HepG2 (cell line): ENCODE results near the gene TAB2. TPM values are rescaled to one million over a fixed set of nuclear protein-coding genes. Genes with fewer than 3 reads are reported as not detected.
A peak's percentile ranks its signal among the peaks of the same experiment; 100 is the strongest.

Experiments
- ATAC-seq: fragments of 200-7000 bp; cut with Tn5 transposase; 3 replicates; pipeline ENCODE4 v1.9.1; 2020; ENCODE audit warnings: mild to moderate bottlenecking, moderate library complexity
- BruUV-seq: library from RNA; stranded (reverse); fragments of 400-500 nt; replicated peaks from 2 replicates; lab custom pipeline; 2021; lab: Mats Ljungman, UMichigan
- CTCF ChIA-PET: fragments of 300-600 bp; formaldehyde crosslinking; extraction: SDS; loops from one replicate; lab custom pipeline; 2021; ENCODE audit warnings: low total read pairs, inconsistent platforms, low intra/inter-chr PET ratio; lab: Yijun Ruan, JAX
- POLR2A ChIA-PET: fragments of 350-600 bp; sonication (Branson Sonifier 250); formaldehyde crosslinking; loops from one replicate; lab custom pipeline; 2020; ENCODE audit warnings: antibody characterized with exemption, inconsistent platforms; lab: Yijun Ruan, JAX
- DNase-seq: peaks from one replicate; pipeline ENCODE4 v3.0.0-alpha.2; 2015; ENCODE audit warnings: low spot score
- FAIRE-seq: peaks from 3 replicates; lab custom pipeline; 2011; peaks lifted over from hg19 to GRCh38; lab: Jason Lieb, UNC
- H2AFZ ChIP-seq: one replicate; pipeline ENCODE4 v1.6.1; 2011; ENCODE audit warnings: low read length, inconsistent platforms
- H3K27ac ChIP-seq: fragments of 300-600 bp; 3 replicates; pipeline ENCODE4 v1.8.0; 2011; ENCODE audit warnings: mixed run types, mild to moderate bottlenecking, mixed read lengths, low read length, inconsistent platforms; ENCODE audit not compliant: insufficient read depth; ENCODE audit errors: extremely low read length
- H3K27me3 ChIP-seq, 2 experiments: fragments of 200-600 bp in 1 of 2; 2 replicates in 1 of 2; 3 replicates in 1 of 2; pipeline versions ENCODE4 v1.6.0 to v1.8.0; 2011; ENCODE audit warnings: low read length in 2 of 2, mild to moderate bottlenecking in 2 of 2, moderate library complexity in 2 of 2, inconsistent platforms in 1 of 2; ENCODE audit not compliant: insufficient read depth in 2 of 2, control insufficient read depth in 1 of 2
- H3K36me3 ChIP-seq, 2 experiments: fragments of 200-600 bp in 1 of 2; replicated peaks in 1 of 2; 2 replicates in 1 of 2; 3 replicates in 1 of 2; pipeline versions ENCODE4 v1.5.1 to v1.8.0; 2011; ENCODE audit warnings: low read length in 2 of 2, inconsistent platforms in 1 of 2; ENCODE audit not compliant: insufficient read depth in 2 of 2, control insufficient read depth in 1 of 2
- H3K4me1 ChIP-seq: 2 replicates; pipeline ENCODE4 v1.5.1; 2012; ENCODE audit warnings: low read length, inconsistent platforms; ENCODE audit not compliant: insufficient read depth
- H3K4me2 ChIP-seq: 2 replicates; pipeline ENCODE4 v1.6.0; 2011; ENCODE audit warnings: low read depth, low read length, inconsistent platforms
- H3K4me3 ChIP-seq, 3 experiments: fragments of 200-600 bp in 1 of 3; sonication (generic), shearing (Covaris generic) in 1 of 3; replicated peaks in 1 of 3; 2 replicates each; pipeline ENCODE4 v1.5.1; 2011 to 2016; ENCODE audit warnings: low read length in 3 of 3, inconsistent platforms in 2 of 3, low read depth in 2 of 3, mild to moderate bottlenecking in 2 of 3, control low read depth in 1 of 3, mixed read lengths in 1 of 3; ENCODE audit not compliant: insufficient read depth in 1 of 3
- H3K79me2 ChIP-seq: one replicate; pipeline ENCODE4 v1.6.1; 2011; ENCODE audit warnings: low read length, inconsistent platforms; ENCODE audit not compliant: insufficient read depth
- H3K9ac ChIP-seq: 2 replicates; pipeline ENCODE4 v1.6.0; 2011; ENCODE audit warnings: mild to moderate bottlenecking, low read depth, low read length, inconsistent platforms; ENCODE audit not compliant: insufficient read depth
- H3K9me3 ChIP-seq: 2 replicates; pipeline ENCODE4 v1.5.1; 2012; ENCODE audit warnings: mild to moderate bottlenecking, low read length
- H4K20me1 ChIP-seq: 2 replicates; pipeline ENCODE4 v1.6.0; 2011; ENCODE audit warnings: inconsistent platforms, mild to moderate bottlenecking, low read length, moderate library complexity; ENCODE audit not compliant: insufficient read depth
- ATF7 ChIP-seq, 2 experiments: fragments of 450-650 bp in 1 of 2; sonication (generic) in 1 of 2; formaldehyde crosslinking in 1 of 2; IDR thresholded peaks; 2 replicates each; pipeline versions ENCODE4 v1.4.0 to v1.6.1; 2016 to 2020; ENCODE audit warnings: antibody characterized with exemption in 1 of 2, mild to moderate bottlenecking in 1 of 2, missing genetic modification reagents in 1 of 2
- HNRNPUL1 ChIP-seq: fragments of 200-400 bp; formaldehyde crosslinking; IDR thresholded peaks from 2 replicates; pipeline ENCODE4 v1.6.1; 2017; ENCODE audit warnings: low read depth, mild to moderate bottlenecking, low read length, moderate library complexity
- IRX3 ChIP-seq: sonication (generic); formaldehyde crosslinking; IDR thresholded peaks from 2 replicates; pipeline ENCODE4 v1.8.1; 2023; ENCODE audit warnings: mild to moderate bottlenecking, low read depth, missing genetic modification reagents, borderline replicate concordance
- LCORL ChIP-seq, 2 experiments: fragments of 450-650 bp in 1 of 2; sonication (generic) in 1 of 2; formaldehyde crosslinking in 1 of 2; IDR thresholded peaks; 2 replicates each; pipeline versions ENCODE4 v1.5.0 to v1.6.1; 2017 to 2020; ENCODE audit warnings: antibody characterized with exemption in 1 of 2, missing genetic modification reagents in 1 of 2
- NFKBIZ ChIP-seq: IDR thresholded peaks from 2 replicates; pipeline ENCODE4 v1.6.1; 2018; ENCODE audit warnings: missing genetic modification reagents, missing compliant biosample characterization
- PRDM15 ChIP-seq: sonication (generic); formaldehyde crosslinking; IDR thresholded peaks from 2 replicates; pipeline ENCODE4 v1.4.0; 2020; ENCODE audit warnings: missing genetic modification reagents
- SAP130 ChIP-seq: IDR thresholded peaks from 2 replicates; pipeline ENCODE4 v1.6.1; 2016; ENCODE audit warnings: low read depth
- ZHX2 ChIP-seq, 2 experiments: sonication (generic) in 1 of 2; formaldehyde crosslinking in 1 of 2; IDR thresholded peaks; 2 replicates each; pipeline versions ENCODE4 v1.6.1 to v1.9.0; 2014 to 2022; ENCODE audit warnings: antibody characterized with exemption in 1 of 2, borderline replicate concordance in 1 of 2, inconsistent platforms in 1 of 2, low read depth in 1 of 2, missing genetic modification reagents in 1 of 2
- ZNF7 ChIP-seq: IDR thresholded peaks from 2 replicates; pipeline ENCODE4 v1.6.1; 2016; ENCODE audit warnings: missing biosample characterization, missing genetic modification reagents
- WGBS: methylation state at CpG from one replicate; pipeline ENCODE4 v1.1.6; 2017; ENCODE audit warnings: low lambda C conversion rate; 5-methylcytosine and 5-hydroxymethylcytosine counted together
- in situ Hi-C: cut with HindIII; loops from 2 replicates; pipeline ENCODE4 v1.10.0; 2017; ENCODE audit warnings: low pct_unique_long_range_greater_than_20kb; ENCODE audit not compliant: extremely low pct_ligation_motif_present
- intact Hi-C: fragments of 100-400 bp; cut with micrococcal nuclease; formaldehyde crosslinking; loops from one replicate; pipeline ENCODE4 v1.10.0; 2022; ENCODE audit not compliant: unreplicated experiment
- polyA plus RNA-seq, 8 experiments: library from polyadenylated mRNA; depleted of rRNA in 3 of 8; stranded (reverse) in 7 of 8; unstranded in 1 of 8; fragments of >200 nt; fragmentation: Illumina TruSeq in 4 of 8; extraction: Trizol in 4 of 8; gene quantifications; 2 replicates each; pipeline versions ENCODE4 v1.2.1 to v1.2.3, GENCODE V29; 2011 to 2016; ENCODE audit warnings: low read depth in 4 of 8, missing spikeins in 1 of 8, mixed read lengths in 1 of 8; ENCODE audit not compliant: insufficient read depth in 1 of 8
- total RNA-seq, 5 experiments: library from RNA; depleted of rRNA; stranded (reverse); fragments of >200 nt; fragmentation: Illumina TruSeq; extraction: Trizol; gene quantifications; 2 replicates each; pipeline ENCODE4 v1.2.3, GENCODE V29; 2016; ENCODE audit warnings: low read depth in 1 of 5

Gene TAB2
- total and polyA plus RNA-seq, 2 of the 13 experiments (the other 11 are each of a cell fraction or from before 2014, with no cell fraction given) = 23.7 to 50.2 TPM

DNA sequence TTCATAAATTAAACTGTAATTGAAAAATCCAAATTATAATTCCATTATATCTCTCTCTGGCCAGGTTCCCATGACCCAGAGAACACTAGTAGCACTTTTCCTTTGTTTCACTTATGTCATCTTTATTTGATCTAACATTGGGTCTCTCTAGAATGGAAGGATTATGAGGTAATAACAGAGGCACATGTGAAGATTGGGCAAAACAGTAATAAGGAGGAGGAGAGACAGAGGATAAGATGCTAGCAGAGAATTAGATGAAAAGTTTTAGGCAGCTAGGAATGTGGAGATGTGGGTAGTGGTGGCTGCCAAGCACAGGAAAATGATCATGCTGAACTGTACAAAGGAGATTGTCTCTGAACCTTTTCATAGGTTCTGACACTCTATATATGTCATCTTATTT, 3.3 kb downstream of the TAB2 start:
- no peak overlapping the region for H3K4me3 ChIP-seq
- in situ Hi-C loops = no loop called here
- CTCF ChIA-PET = no interaction called here

GRCh38 chr6:149323353-149323752, 5.8 kb downstream of the TAB2 start:
- peaks cover 0 to 6% of the 10 kb centered on the region in 2 experiments; a peak in 1 of 5 replicates for H3K36me3 ChIP-seq
- in situ Hi-C loops = no loop called here
- no peak for FAIRE-seq
- CTCF ChIA-PET = no interaction called here
- H3K4me2 ChIP-seq = no peak overlapping the region
- no peaks in the 10 kb centered on the region for H3K27me3 ChIP-seq
- peaks cover 98% of the 10 kb centered on the region for H3K79me2 ChIP-seq
- no peak for DNase-seq
- H2AFZ ChIP-seq = no peak overlapping the region
- ATAC-seq = no peak
- H3K9ac ChIP-seq = no peak overlapping the region
- 85% methylated on average over 2 of the region's 2 CpGs for WGBS
- no peaks in the 10 kb centered on the region for H3K9me3 ChIP-seq
- no peak overlapping the region for H3K27ac ChIP-seq
- POLR2A ChIA-PET = no interaction called here
- peaks cover 61% of the 10 kb centered on the region for H3K4me1 ChIP-seq
- no peak overlapping the region for H3K4me3 ChIP-seq
- H4K20me1 ChIP-seq = peaks cover 79% of the 10 kb centered on the region
- BruUV-seq = no TSS peak
- intact Hi-C loops = no loop called here
- TF ChIP-seq NFKBIZ = no peak
- no peak for TF ChIP-seq ZNF7
- no peak for TF ChIP-seq HNRNPUL1
- TF ChIP-seq LCORL (IDR thresholded peaks at IDR 0.05) = no peak
- TF ChIP-seq LCORL (CRISPR knock-in tag; IDR thresholded peaks at IDR 0.05) = no peak
- no peak for TF ChIP-seq ZHX2 (IDR thresholded peaks at IDR 0.05; ENCODE audit: low read depth)
- no peak for TF ChIP-seq ZHX2 (CRISPR knock-in tag; IDR thresholded peaks at IDR 0.05; ENCODE audit: borderline replicate concordance)
- no peak for TF ChIP-seq PRDM15 (CRISPR knock-in tag)

More for the DNA sequence above, 3.3 kb downstream of the TAB2 start:
- Histone ChIP-seq H3K4me1 (peaks cover 42% of the 10 kb centered on the region), H2AFZ (no peak overlapping the region), H3K9me3 (no peaks in the 10 kb centered on the region), H3K27ac (no peak overlapping the region), H4K20me1 (peaks cover 65% of the 10 kb centered on the region), H3K79me2 (peaks cover 76% of the 10 kb centered on the region), H3K4me2 (peak overlapping the region; percentile 15; the same call in 1 of the 2 replicates), H3K27me3 (no peaks in the 10 kb centered on the region), H3K9ac (no peak overlapping the region), H3K36me3 (peaks cover 0 to 5% of the 10 kb centered on the region in 2 experiments; a peak in 1 of 5 replicates)
- ATAC-seq = no peak
- BruUV-seq = no TSS peak
- intact Hi-C loops = no loop called here
- POLR2A ChIA-PET = no interaction called here
- TF ChIP-seq SAP130 (CRISPR knock-in tag) = 0 out of 2 replicates have a peak, but pooled peaks have one; percentile 9
- peak; percentile 13; the same call in 1 of the 2 replicates for TF ChIP-seq ATF7 (IDR thresholded peaks at IDR 0.05)
- TF ChIP-seq ATF7 (CRISPR knock-in tag; IDR thresholded peaks at IDR 0.05) = no peak
- TF ChIP-seq IRX3 (CRISPR knock-in tag) = no peak
- no peak for DNase-seq
- no peak for FAIRE-seq
